ENCODE data around the gene PLCB2. TPM values are rescaled to one million over a fixed set of nuclear protein-coding genes. Genes with fewer than 3 reads are reported as not detected.

Gene PLCB2
- total and polyA plus RNA-seq, 9 of the 15 experiments (the other 6 are each of a cell fraction or from before 2014, with no cell fraction given) = 0.37 to 12.3 (median 8.0) TPM

DNA sequence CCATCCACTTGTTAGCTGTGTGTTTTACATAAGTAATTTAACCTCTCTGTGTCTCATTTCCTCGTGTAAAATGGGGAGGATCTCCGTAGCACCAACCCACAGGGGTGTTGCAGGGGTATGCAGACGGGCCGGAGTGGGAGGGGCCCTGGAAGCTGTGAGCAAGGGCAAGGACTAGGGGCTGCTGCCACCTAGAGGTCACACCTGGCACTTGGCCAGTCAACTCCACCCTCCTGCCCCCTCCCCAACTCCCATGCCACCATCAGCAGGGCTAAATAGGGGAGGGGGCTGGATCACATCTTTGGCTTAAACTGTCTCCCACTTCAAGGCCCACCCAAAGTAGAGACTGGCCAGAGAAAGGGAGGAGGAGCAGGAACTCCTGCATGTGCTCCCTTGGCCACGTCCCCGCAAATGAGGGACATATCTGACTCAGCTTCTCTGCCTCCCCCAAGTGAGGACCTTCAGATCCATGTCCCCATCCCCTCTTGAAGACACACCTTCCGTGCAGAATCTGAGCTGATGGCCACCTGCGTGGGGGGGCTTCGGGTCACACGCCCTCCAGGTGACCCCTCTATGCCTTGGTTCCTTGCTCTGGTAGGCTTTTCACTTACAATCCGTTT is 30.4 kb upstream of the PLCB2 start (continued):
- TF ChIP-seq THAP12 (CRISPR knock-in tag; IDR thresholded peaks at IDR 0.05) (no peak), XRCC4 (IDR thresholded peaks at IDR 0.05; ENCODE audit: extremely low read depth, insufficient read depth, insufficient read length) (no peak), ZNF232 (CRISPR knock-in tag; IDR thresholded peaks at IDR 0.05) (no peak), SOX6 (IDR thresholded peaks at IDR 0.05) (peak; percentile 22; the same call in 1 of the 2 replicates), ZNF354B (CRISPR knock-in tag; IDR thresholded peaks at IDR 0.05) (no peak), ZNF217 (CRISPR knock-in tag; IDR thresholded peaks at IDR 0.05) (no peak), RBM15 (IDR thresholded peaks at IDR 0.05; ENCODE audit: insufficient read depth, low read length) (no peak), ZNF24 (IDR thresholded peaks at IDR 0.05) (no peak), RNF2 (IDR thresholded peaks at IDR 0.05) (no peak), ZNF311 (CRISPR knock-in tag; IDR thresholded peaks at IDR 0.05) (no peak), NFE2L1 (tag; IDR thresholded peaks at IDR 0.05; ENCODE audit: borderline replicate concordance, low read depth) (no peak), NFYB (IDR thresholded peaks at IDR 0.05; ENCODE audit: extremely low read depth, insufficient read length) (no peak), NCOR1 (IDR thresholded peaks at IDR 0.05) (no peak), JUN (IDR thresholded peaks at IDR 0.05; ENCODE audit: borderline replicate concordance, low read depth, low read length) (no peak), JUN (CRISPR knock-in tag; IDR thresholded peaks at IDR 0.05; ENCODE audit: borderline replicate concordance) (no peak), PRMT5 (CRISPR knock-in tag; IDR thresholded peaks at IDR 0.05) (no peak), FOXJ3 (CRISPR knock-in tag; IDR thresholded peaks at IDR 0.05) (no peak), TAF9B (IDR thresholded peaks at IDR 0.05; ENCODE audit: partially characterized antibody) (no peak), GATAD2A (IDR thresholded peaks at IDR 0.05) (no peak)
- TF ChIP-seq, protein P1, sequence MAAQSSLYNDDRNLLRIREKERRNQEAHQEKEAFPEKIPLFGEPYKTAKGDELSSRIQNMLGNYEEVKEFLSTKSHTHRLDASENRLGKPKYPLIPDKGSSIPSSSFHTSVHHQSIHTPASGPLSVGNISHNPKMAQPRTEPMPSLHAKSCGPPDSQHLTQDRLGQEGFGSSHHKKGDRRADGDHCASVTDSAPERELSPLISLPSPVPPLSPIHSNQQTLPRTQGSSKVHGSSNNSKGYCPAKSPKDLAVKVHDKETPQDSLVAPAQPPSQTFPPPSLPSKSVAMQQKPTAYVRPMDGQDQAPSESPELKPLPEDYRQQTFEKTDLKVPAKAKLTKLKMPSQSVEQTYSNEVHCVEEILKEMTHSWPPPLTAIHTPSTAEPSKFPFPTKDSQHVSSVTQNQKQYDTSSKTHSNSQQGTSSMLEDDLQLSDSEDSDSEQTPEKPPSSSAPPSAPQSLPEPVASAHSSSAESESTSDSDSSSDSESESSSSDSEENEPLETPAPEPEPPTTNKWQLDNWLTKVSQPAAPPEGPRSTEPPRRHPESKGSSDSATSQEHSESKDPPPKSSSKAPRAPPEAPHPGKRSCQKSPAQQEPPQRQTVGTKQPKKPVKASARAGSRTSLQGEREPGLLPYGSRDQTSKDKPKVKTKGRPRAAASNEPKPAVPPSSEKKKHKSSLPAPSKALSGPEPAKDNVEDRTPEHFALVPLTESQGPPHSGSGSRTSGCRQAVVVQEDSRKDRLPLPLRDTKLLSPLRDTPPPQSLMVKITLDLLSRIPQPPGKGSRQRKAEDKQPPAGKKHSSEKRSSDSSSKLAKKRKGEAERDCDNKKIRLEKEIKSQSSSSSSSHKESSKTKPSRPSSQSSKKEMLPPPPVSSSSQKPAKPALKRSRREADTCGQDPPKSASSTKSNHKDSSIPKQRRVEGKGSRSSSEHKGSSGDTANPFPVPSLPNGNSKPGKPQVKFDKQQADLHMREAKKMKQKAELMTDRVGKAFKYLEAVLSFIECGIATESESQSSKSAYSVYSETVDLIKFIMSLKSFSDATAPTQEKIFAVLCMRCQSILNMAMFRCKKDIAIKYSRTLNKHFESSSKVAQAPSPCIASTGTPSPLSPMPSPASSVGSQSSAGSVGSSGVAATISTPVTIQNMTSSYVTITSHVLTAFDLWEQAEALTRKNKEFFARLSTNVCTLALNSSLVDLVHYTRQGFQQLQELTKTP (IDR thresholded peaks at IDR 0.05; ENCODE audit: low read depth in 1 of 2, partially characterized antibody in 2 of 2) = no peak
- TF ChIP-seq, protein P2, sequence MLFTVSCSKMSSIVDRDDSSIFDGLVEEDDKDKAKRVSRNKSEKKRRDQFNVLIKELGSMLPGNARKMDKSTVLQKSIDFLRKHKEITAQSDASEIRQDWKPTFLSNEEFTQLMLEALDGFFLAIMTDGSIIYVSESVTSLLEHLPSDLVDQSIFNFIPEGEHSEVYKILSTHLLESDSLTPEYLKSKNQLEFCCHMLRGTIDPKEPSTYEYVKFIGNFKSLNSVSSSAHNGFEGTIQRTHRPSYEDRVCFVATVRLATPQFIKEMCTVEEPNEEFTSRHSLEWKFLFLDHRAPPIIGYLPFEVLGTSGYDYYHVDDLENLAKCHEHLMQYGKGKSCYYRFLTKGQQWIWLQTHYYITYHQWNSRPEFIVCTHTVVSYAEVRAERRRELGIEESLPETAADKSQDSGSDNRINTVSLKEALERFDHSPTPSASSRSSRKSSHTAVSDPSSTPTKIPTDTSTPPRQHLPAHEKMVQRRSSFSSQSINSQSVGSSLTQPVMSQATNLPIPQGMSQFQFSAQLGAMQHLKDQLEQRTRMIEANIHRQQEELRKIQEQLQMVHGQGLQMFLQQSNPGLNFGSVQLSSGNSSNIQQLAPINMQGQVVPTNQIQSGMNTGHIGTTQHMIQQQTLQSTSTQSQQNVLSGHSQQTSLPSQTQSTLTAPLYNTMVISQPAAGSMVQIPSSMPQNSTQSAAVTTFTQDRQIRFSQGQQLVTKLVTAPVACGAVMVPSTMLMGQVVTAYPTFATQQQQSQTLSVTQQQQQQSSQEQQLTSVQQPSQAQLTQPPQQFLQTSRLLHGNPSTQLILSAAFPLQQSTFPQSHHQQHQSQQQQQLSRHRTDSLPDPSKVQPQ (CRISPR knock-in tag; IDR thresholded peaks at IDR 0.05; ENCODE audit: borderline replicate concordance) = no peak
